ENCODE data around the gene COL5A3. TPM values are rescaled to one million over a fixed set of nuclear protein-coding genes. Genes with fewer than 3 reads are reported as not detected.

COL5A3 gene
- total and polyA plus RNA-seq, 2 experiments from 2014 or later: 1.0 to 1.2 TPM

- peaks cover 8% of the 10 kb centered on the region for H3K4me1 Mint-ChIP-seq
- Histone ChIP-seq H3F3A (replicated peaks; ENCODE audit: low read depth) (no peaks in the 10 kb centered on the region), H3K4me3 (no peak overlapping the region), H3K4me2 (no peak overlapping the region), H3K27ac (ENCODE audit: low read depth) (no peak overlapping the region), H3K36me3 (ENCODE audit: insufficient read depth) (no peaks in the 10 kb centered on the region), H3K9me2 (ENCODE audit: insufficient read depth) (no peaks in the 10 kb centered on the region), H3K4me1 (ENCODE audit: insufficient read depth) (peaks cover 10% of the 10 kb centered on the region; the same call in 1 of the 2 replicates), H3K79me2 (replicated peaks; ENCODE audit: insufficient read depth) (no peaks in the 10 kb centered on the region), H3K27me3 (ENCODE audit: insufficient read depth) (peaks cover 16% of the 10 kb centered on the region), H2AFZ (no peak overlapping the region), H4K20me1 (replicated peaks; ENCODE audit: insufficient read depth) (no peaks in the 10 kb centered on the region)
- no peak for DNase-seq (ENCODE audit: low spot score)
- no peak overlapping the region; the same call in 2 of the 3 replicates for H3K4me3 Mint-ChIP-seq
- H3K36me3 Mint-ChIP-seq (ENCODE audit: low read depth): no peaks in the 10 kb centered on the region; the same call in 2 of the 3 replicates
- no peak overlapping the region for H3K27ac Mint-ChIP-seq
- no peak for TF ChIP-seq ETS1 (IDR thresholded peaks at IDR 0.05)
- no peak for TF ChIP-seq NANOG (IDR thresholded peaks at IDR 0.05; ENCODE audit: borderline replicate concordance)
- no peak for TF ChIP-seq CREB1 (CRISPR knock-in tag; IDR thresholded peaks at IDR 0.05; ENCODE audit: low read depth)
- no peak for TF ChIP-seq REST (IDR thresholded peaks at IDR 0.05; ENCODE audit: unreplicated experiment)
- no peak for TF ChIP-seq EZH2phosphoT487 (IDR thresholded peaks at IDR 0.05; ENCODE audit: unreplicated experiment)
- no peak for TF ChIP-seq POLR2AphosphoS5 (IDR thresholded peaks at IDR 0.05; ENCODE audit: low read depth)
- TF ChIP-seq JUNB (IDR thresholded peaks at IDR 0.05; ENCODE audit: unreplicated experiment): no peak
- TF ChIP-seq EZH2 (IDR thresholded peaks at IDR 0.05; ENCODE audit: low read depth, unreplicated experiment): no peak
- TF ChIP-seq ZNF331 (CRISPR knock-in tag; IDR thresholded peaks at IDR 0.05; ENCODE audit: low read depth): no peak
- no peak for TF ChIP-seq STAT1 (IDR thresholded peaks at IDR 0.05; ENCODE audit: unreplicated experiment)
- TF ChIP-seq ZNF462 (CRISPR knock-in tag; IDR thresholded peaks at IDR 0.05): no peak
- TF ChIP-seq ZNF114 (CRISPR knock-in tag; IDR thresholded peaks at IDR 0.05): no peak
- no peak for TF ChIP-seq CTCF (conservative IDR thresholded peaks at IDR 0.05; ENCODE audit: low read depth in 2 of 2)
- no peak for ATAC-seq
- H3K27me3 Mint-ChIP-seq (ENCODE audit: insufficient read depth, low read depth, poor library complexity): peaks cover 16% of the 10 kb centered on the region
- no peaks in the 10 kb centered on the region; the same call in 1 of the 3 replicates for H3K9me3 Mint-ChIP-seq
Measured at GRCh38 chr19:9968820-9969687, 41.2 kb downstream of the COL5A3 start.
